Natural killer cell treated with Interleukin-12 subunit alpha and Interleukin-12 subunit beta and Interleukin-15 and Interleukin-18, amount 100 ng/mL, for 72 hours (primary cell): ENCODE data around the gene PCSK5. TPM values are rescaled to one million over a fixed set of nuclear protein-coding genes. Genes with fewer than 3 reads are reported as not detected.

Experiments
- ATAC-seq, 2 donors: fragments of 150-1000 bp; cut with Tn5 transposase in 1 of 2; sonication (Bioruptor Pico), chemical (Tn5 transposase) in 1 of 2; 2 replicates each; pipeline ENCODE4 v1.10.0; 2021
- DNase-seq: peaks from one replicate; pipeline ENCODE4 v3.0.0; 2022; ENCODE audit warnings: low spot score
- H3K27ac Mint-ChIP-seq, 2 donors: 1 replicate in 1 of 2; 2 replicates in 1 of 2; pipeline ENCODE4 v1.8.0; 2022; ENCODE audit warnings: mixed read lengths in 2 of 2, mild to moderate bottlenecking in 1 of 2, moderate library complexity in 1 of 2
- H3K27me3 Mint-ChIP-seq, 2 donors: 1 replicate in 1 of 2; 2 replicates in 1 of 2; pipeline ENCODE4 v1.8.0; 2022; ENCODE audit warnings: mixed read lengths in 2 of 2
- H3K36me3 Mint-ChIP-seq: one replicate; pipeline ENCODE4 v1.8.0; 2022; ENCODE audit warnings: mixed read lengths
- H3K4me1 Mint-ChIP-seq, 2 donors: 1 replicate in 1 of 2; 2 replicates in 1 of 2; pipeline ENCODE4 v1.8.0; 2022; ENCODE audit warnings: low read depth in 2 of 2, mixed read lengths in 2 of 2, mild to moderate bottlenecking in 1 of 2
- H3K4me3 Mint-ChIP-seq: one replicate; pipeline ENCODE4 v1.8.0; 2022; ENCODE audit warnings: mixed read lengths
- H3K9me3 Mint-ChIP-seq: 2 replicates; pipeline ENCODE4 v1.8.0; 2022; ENCODE audit warnings: mixed read lengths
- total RNA-seq, 2 donors: library from RNA; stranded (reverse); gene quantifications; one replicate each; pipeline ENCODE4 v1.2.3, GENCODE V29; 2022

Gene PCSK5
- total RNA-seq, 2 donors from 2014 or later = 1.7 to 9.9 TPM

DNA sequence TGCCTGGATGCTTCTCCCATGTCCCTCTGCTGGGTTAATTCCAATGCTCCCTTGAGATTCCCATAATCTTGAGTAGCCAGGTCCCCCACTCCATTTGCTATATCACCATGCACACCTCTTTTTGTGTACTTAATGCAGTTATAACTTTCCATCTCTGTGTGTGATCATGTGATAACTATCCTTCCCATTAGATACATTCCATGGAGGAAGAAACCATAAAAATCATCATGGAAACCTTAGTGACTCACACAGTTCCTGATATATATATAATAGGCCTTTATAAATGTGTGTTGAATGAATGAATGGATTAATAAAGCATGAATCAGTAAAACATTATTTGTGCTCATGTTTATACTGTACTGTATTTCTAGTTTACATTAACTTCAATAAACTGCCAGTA, 104.6 kb downstream of the PCSK5 start:
- ATAC-seq (no peak), DNase-seq (no peak)
- Mint-ChIP-seq H3K36me3 (peaks cover 4% of the 10 kb centered on the region), H3K27ac (no peak overlapping the region), H3K9me3 (peaks cover 3% of the 10 kb centered on the region), H3K4me1 (peaks cover 0 to 11% of the 10 kb centered on the region in 2 donors), H3K27me3 (peaks cover 2 to 5% of the 10 kb centered on the region in 2 donors), H3K4me3 (no peak overlapping the region)

DNA sequence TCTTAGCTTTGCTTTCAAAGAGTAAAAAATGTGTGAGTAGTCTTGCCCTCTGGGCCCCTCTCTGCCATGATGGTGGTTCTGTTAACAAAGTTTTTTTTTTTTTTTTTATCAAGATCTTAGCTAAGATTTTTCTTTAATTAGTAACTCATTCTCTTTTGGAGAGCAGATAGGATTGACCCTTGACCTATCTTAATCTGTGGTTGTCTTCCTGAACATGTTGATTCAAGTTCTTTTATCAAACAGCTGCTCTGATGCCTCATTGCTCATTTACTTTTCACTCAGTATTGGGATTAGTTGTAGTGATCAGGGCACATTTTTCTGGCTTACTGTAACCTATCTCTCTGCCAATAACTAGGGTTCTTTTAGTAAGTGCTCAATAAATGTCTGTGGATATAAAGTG, 106.3 kb downstream of the PCSK5 start:
- Mint-ChIP-seq H3K36me3 (peaks cover 4% of the 10 kb centered on the region), H3K27ac (no peak overlapping the region), H3K4me1 (peaks cover 0 to 11% of the 10 kb centered on the region in 2 donors), H3K9me3 (peaks cover 3% of the 10 kb centered on the region), H3K27me3 (peaks cover 7 to 13% of the 10 kb centered on the region in 2 donors), H3K4me3 (no peak overlapping the region)
- DNase-seq = no peak
- no peak for ATAC-seq

DNA sequence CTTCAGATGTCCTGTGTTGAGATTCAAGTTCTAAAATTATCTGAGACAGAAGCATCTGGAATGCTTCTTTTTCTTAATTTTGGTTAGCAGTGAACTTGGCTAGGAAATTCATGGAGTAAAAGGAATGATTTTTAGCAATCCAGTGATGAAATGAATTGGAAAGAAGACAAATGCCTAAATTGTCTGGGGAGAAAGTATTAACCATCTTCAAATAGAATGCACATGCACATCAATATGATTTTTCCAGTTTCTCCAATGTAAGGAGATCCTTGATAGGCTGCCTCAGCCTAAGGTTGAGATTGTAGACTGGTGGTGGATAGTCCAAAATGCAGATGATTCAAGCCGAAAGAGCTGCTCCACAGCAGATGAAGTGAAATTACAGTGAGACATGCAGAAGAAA, 106.7 kb downstream of the PCSK5 start:
- H3K4me3 Mint-ChIP-seq = no peak overlapping the region

DNA sequence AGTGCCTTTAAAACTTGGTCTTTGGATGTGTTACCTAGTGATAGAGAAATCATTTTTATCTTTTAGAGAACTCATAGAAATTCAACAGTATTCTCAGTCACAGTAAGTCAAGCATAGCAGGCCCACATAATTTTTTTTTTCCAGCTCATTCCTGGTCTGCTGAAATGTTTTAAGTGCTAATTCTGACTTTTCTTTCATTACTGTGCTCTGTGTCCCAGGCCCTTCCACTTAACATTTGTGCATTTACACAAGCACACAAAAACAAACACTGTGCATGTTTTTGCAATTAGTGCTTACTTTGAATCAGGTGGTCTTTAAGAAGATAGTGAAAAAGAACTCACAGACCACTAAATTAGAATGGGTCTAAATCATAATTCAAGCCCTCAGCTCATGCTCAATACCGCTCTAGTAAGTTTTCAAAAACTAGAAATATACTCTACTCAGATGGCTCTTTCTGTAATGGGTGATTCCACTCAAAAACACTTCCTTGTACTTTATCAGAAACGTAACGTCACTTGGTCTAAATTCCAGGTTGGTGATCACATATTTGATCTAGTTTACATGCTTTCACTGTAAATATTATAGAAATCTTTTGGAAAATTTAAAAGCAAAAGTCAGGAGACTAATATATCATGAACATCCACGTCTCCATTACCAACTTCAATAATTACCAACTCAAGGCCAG, 107.8 kb downstream of the PCSK5 start:
- H3K27me3 Mint-ChIP-seq = peaks cover 10 to 13% of the 10 kb centered on the region in 2 donors
- no peak overlapping the region for H3K27ac Mint-ChIP-seq

More for the DNA sequence above, 106.7 kb downstream of the PCSK5 start:
- Mint-ChIP-seq H3K4me1 (peaks cover 0 to 11% of the 10 kb centered on the region in 2 donors), H3K36me3 (peaks cover 4% of the 10 kb centered on the region), H3K27ac (no peak overlapping the region), H3K27me3 (peaks cover 7 to 13% of the 10 kb centered on the region in 2 donors), H3K9me3 (peaks cover 3% of the 10 kb centered on the region)
- DNase-seq = no peak
- ATAC-seq = no peak

DNA sequence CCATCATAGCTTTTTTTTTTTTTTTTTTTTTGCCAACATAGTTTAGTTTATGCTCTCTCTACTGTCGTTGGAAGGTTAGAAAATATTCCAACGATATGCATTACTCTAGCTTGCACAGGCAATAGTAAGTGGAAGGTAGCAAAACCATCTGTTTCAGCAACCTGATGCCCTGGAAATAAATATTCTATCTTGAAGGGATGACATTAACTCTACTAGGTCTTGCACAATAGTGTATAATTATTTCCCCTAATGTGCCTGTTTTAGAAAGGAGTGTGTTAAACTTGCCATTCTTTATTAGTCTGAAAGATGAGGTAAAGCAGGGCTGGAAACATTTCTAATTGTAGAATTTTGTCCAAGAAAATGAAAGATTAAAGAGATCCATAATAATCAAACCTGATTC, 111.0 kb downstream of the PCSK5 start:
- ATAC-seq = no peak
- Mint-ChIP-seq H3K27me3 (peaks cover 8 to 11% of the 10 kb centered on the region in 2 donors), H3K9me3 (no peaks in the 10 kb centered on the region), H3K27ac (no peak overlapping the region), H3K4me1 (peaks cover 0 to 2% of the 10 kb centered on the region in 2 donors), H3K36me3 (no peaks in the 10 kb centered on the region), H3K4me3 (no peak overlapping the region)
- DNase-seq = no peak

More for the DNA sequence above, 107.8 kb downstream of the PCSK5 start:
- no peak for DNase-seq
- H3K36me3 Mint-ChIP-seq = peaks cover 4% of the 10 kb centered on the region
- H3K9me3 Mint-ChIP-seq = peaks cover 3% of the 10 kb centered on the region
- H3K4me3 Mint-ChIP-seq = no peak overlapping the region
- no peak for ATAC-seq
- H3K4me1 Mint-ChIP-seq = peaks cover 0 to 11% of the 10 kb centered on the region in 2 donors

DNA sequence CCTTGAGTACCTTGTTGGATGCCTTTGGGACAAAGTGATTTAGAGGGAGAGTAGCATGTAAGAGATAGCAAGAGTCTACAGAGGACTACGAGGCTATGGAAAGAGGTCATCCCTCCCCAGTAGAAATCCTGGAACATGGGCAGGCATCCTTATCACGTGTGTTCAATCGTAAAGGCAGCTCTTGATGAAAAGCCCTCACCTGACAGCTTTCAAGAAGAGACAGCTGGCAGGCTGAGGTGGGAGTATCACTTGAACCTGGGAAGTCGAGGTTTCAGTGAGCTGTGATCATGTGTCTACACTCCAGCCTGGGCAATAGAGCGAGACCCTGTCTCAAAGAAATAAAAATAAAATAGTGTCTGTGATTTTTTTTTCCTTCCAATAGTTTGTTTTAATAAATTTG, 112.6 kb downstream of the PCSK5 start:
- ATAC-seq (no peak), DNase-seq (no peak)
- H3K9me3 Mint-ChIP-seq = no peaks in the 10 kb centered on the region
- no peak overlapping the region for H3K4me3 Mint-ChIP-seq
- peaks cover 8 to 14% of the 10 kb centered on the region in 2 donors for H3K27me3 Mint-ChIP-seq
- H3K27ac Mint-ChIP-seq = no peak overlapping the region
- H3K36me3 Mint-ChIP-seq = no peaks in the 10 kb centered on the region
- H3K4me1 Mint-ChIP-seq = peaks cover 0 to 3% of the 10 kb centered on the region in 2 donors

DNA sequence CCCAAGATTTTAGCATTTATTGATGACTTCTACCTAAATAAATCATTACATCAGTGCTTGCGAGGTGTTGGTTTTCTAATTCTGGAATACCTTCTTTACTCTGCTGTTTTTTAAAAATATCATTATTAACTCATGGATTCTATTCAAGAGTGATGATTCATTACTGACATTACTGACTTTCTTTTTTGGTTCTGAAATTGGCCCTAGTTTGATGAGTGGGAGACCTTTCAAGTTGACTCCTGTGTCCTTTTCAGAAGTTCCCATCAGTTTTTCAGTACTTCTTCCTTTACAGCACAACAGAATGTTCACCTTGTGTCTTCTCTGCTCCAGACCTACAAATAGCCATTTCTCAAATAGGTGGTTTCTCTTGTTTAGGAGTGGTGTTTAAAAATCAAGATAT, 114.1 kb downstream of the PCSK5 start:
- Mint-ChIP-seq H3K4me3 (no peak overlapping the region), H3K27me3 (peaks cover 8 to 16% of the 10 kb centered on the region in 2 donors), H3K9me3 (no peaks in the 10 kb centered on the region), H3K36me3 (no peaks in the 10 kb centered on the region), H3K4me1 (peaks cover 0 to 3% of the 10 kb centered on the region in 2 donors), H3K27ac (no peak overlapping the region)
- ATAC-seq = no peak
- DNase-seq = no peak

DNA sequence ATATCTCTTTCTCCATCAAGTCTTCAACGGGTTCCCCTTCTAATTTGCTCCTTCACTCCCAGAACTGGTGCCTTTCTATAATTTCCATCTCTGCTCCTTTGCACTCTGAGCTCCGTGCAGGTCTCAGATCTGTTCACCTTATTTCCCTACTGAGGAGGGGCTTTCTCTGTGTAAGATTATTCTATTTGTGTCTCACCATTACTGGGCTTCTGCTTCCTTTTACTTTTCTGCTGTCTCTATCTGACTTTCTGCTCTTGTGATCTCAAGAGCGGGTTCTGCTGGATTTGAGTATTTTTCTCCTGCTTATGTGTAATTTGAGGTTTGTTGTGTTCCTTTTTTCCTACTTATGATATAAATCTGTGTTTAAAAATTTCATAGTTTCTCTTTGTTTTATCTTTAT, 117.5 kb downstream of the PCSK5 start:
- ATAC-seq (no peak), DNase-seq (no peak)
- peaks cover 0 to 3% of the 10 kb centered on the region in 2 donors for H3K4me1 Mint-ChIP-seq
- H3K9me3 Mint-ChIP-seq = no peaks in the 10 kb centered on the region
- no peak overlapping the region for H3K27ac Mint-ChIP-seq
- no peaks in the 10 kb centered on the region for H3K36me3 Mint-ChIP-seq
- H3K4me3 Mint-ChIP-seq = no peak overlapping the region
- H3K27me3 Mint-ChIP-seq = peaks cover 0 to 8% of the 10 kb centered on the region in 2 donors

DNA sequence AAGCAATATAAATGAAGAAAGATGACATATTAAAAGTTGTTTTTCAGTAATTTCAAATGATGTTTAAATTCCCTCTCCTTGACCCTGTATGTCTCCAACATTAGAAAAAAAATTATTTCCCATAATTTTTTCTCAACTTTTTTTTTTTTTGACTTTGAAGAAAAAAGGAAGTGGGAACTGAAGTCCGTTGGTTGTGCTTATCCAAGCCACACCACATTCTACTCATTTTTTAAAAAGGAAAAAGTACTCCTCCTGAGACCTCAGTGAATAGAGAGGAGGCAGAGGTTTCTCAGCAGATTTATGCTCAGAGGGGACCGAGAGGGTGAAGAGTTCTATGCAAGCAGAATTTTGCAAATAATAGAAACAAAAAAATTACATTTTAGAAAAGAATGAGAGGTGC, 123.3 kb downstream of the PCSK5 start:
- peaks cover 0 to 6% of the 10 kb centered on the region in 2 donors for H3K27me3 Mint-ChIP-seq
- no peak for ATAC-seq
- H3K4me3 Mint-ChIP-seq = no peak overlapping the region
- no peaks in the 10 kb centered on the region for H3K36me3 Mint-ChIP-seq
- no peak for DNase-seq
- no peaks in the 10 kb centered on the region for H3K4me1 Mint-ChIP-seq
- H3K9me3 Mint-ChIP-seq = peaks cover 5% of the 10 kb centered on the region
- H3K27ac Mint-ChIP-seq = no peak overlapping the region

DNA sequence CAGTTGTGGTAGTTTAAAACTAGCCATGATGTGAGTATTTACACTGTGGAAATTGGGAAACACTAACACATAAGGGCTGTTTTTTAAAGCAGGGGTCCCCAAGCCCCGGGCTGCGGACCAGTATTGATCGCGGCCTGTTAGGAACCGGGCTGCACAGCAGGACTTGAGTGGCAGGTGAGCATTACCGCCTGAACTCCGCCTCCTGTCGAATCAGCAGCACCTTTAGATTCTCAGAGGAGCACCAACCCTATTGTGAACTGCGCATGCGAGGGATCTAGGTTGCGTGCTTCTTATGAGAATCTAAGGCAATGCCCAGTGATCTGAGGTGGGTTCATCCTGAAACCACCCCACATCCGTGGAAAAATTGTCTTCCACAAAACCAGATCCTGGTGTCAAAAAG, 127.8 kb downstream of the PCSK5 start:
- Mint-ChIP-seq H3K4me1 (peaks cover 1 to 7% of the 10 kb centered on the region in 2 donors), H3K4me3 (no peak overlapping the region), H3K9me3 (peaks cover 5% of the 10 kb centered on the region), H3K27ac (no peak overlapping the region), H3K36me3 (no peaks in the 10 kb centered on the region), H3K27me3 (peaks cover 0 to 6% of the 10 kb centered on the region in 2 donors)
- ATAC-seq (no peak), DNase-seq (no peak)

DNA sequence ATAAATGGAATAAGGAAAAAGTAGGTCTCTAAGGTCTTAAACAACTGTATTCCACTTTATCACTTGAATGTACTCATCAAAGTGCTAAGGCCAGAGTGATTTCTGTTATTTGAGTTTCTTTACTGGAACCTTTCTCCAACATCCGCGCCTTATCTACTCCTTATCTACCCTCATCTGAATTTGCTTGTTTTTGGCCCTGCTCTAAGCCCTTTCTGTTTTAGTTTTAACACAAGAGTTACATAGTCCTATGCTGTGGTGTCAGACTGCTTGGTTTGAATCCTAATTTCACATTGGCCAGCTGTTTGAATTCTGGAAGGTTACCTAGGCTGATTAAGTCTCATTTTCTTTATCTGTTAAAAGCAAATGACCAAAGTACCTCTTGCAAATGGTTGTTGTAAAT, 128.3 kb downstream of the PCSK5 start:
- peaks cover 6 to 9% of the 10 kb centered on the region in 2 donors for H3K4me1 Mint-ChIP-seq
- H3K27ac Mint-ChIP-seq = no peak overlapping the region
- no peaks in the 10 kb centered on the region for H3K36me3 Mint-ChIP-seq
- H3K4me3 Mint-ChIP-seq = no peak overlapping the region
- H3K9me3 Mint-ChIP-seq = peaks cover 5% of the 10 kb centered on the region
- no peak for DNase-seq
- peaks cover 0 to 6% of the 10 kb centered on the region in 2 donors for H3K27me3 Mint-ChIP-seq
- no peak for ATAC-seq

DNA sequence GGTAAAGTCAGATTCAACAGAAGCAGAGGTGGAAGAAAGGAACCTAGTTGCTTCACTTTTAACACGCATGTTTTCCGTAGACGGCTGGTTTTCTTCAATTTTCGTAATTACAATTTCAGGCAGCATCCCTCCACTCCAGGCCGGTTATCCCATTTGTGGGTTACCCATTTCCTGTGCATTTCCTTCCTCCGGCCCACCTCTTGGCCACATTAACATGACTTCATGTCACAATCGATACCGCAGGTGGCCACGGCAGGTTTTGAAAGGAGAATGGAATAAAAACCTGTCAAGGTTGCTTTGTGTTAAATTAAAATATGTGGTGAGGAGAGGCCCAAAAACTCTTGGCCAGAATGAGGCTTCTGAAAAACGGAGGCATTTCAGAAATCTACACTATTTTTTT, 130.2 kb downstream of the PCSK5 start:
- no peak for ATAC-seq
- Mint-ChIP-seq H3K27me3 (peaks cover 0 to 6% of the 10 kb centered on the region in 2 donors), H3K4me3 (no peak overlapping the region), H3K4me1 (peaks cover 8 to 14% of the 10 kb centered on the region in 2 donors), H3K36me3 (no peaks in the 10 kb centered on the region), H3K9me3 (peaks cover 5% of the 10 kb centered on the region), H3K27ac (no peak overlapping the region)
- DNase-seq = no peak

DNA sequence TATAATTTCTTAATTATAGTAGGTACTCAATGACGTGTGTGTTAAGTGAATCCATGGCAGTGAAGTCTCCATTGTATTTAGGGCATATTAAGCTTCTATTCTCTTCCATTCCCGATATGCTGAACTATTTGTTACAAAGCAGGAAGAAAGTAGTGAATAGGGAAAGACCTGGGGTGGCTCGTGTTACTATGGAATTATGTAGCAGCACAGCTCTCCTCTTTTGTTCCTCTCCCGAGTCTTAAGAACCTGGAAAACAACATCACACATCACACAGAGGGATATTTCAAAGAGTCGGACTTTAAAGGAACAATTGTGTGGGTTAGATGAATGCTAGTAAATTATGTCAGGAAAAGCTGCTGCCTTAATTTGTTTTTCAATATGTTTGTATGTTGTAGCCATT, 131.8 kb downstream of the PCSK5 start:
- H3K27me3 Mint-ChIP-seq = no peaks in the 10 kb centered on the region
- no peak overlapping the region for H3K27ac Mint-ChIP-seq
- H3K4me1 Mint-ChIP-seq = peaks cover 10 to 21% of the 10 kb centered on the region in 2 donors
- no peaks in the 10 kb centered on the region for H3K36me3 Mint-ChIP-seq
- no peak overlapping the region for H3K4me3 Mint-ChIP-seq
- H3K9me3 Mint-ChIP-seq = no peaks in the 10 kb centered on the region
- DNase-seq = no peak
- no peak for ATAC-seq

DNA sequence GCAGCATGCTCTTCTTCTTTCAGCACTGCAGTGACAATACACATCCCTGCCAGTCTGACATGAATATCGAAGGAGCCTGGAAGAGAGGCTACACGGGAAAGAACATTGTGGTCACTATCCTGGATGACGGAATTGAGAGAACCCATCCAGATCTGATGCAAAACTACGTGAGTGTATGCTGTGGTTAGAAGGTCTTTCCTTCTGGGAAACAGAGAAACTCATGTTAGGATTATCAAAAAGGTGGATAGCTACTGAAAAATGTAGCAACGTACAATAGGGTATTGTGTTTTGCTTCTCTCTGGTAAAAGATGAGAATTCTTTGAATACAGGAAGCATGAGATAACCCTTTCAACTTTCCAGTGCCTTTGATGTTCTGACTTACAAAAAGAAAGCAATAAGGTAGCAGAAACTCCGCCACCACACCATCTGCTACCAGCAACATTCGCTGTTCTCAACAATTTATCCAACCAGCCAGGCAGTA, 133.3 kb downstream of the PCSK5 start:
- peak overlapping the region in 1 of 2 donors; percentile 60 for H3K27ac Mint-ChIP-seq
- no peaks in the 10 kb centered on the region for H3K9me3 Mint-ChIP-seq
- DNase-seq (no peak), ATAC-seq (no peak)
- peaks cover 19 to 29% of the 10 kb centered on the region in 2 donors for H3K4me1 Mint-ChIP-seq
- no peaks in the 10 kb centered on the region for H3K27me3 Mint-ChIP-seq
- H3K4me3 Mint-ChIP-seq = no peak overlapping the region
- peaks cover 4% of the 10 kb centered on the region for H3K36me3 Mint-ChIP-seq
